GM19372 (cell line): Measurements from ENCODE around the gene RBM47.
"Not testable (repeated sequence)": the region's sequence is repeated elsewhere in the genome, so short reads cannot be mapped to it uniquely, and the experiment has no call there.

Experiments
- ATAC-seq: cut with Tn5 transposase; IDR thresholded peaks from one replicate; pipeline ENCODE4 v1.9.1; 2021; ENCODE audit warnings: mild to moderate bottlenecking, low read depth, moderate library complexity; ENCODE audit not compliant: unreplicated experiment

Gene RBM47

GRCh38 chr4:40421839-40422708, 207.6 kb downstream of the RBM47 start:
- ATAC-seq, result no peak

DNA sequence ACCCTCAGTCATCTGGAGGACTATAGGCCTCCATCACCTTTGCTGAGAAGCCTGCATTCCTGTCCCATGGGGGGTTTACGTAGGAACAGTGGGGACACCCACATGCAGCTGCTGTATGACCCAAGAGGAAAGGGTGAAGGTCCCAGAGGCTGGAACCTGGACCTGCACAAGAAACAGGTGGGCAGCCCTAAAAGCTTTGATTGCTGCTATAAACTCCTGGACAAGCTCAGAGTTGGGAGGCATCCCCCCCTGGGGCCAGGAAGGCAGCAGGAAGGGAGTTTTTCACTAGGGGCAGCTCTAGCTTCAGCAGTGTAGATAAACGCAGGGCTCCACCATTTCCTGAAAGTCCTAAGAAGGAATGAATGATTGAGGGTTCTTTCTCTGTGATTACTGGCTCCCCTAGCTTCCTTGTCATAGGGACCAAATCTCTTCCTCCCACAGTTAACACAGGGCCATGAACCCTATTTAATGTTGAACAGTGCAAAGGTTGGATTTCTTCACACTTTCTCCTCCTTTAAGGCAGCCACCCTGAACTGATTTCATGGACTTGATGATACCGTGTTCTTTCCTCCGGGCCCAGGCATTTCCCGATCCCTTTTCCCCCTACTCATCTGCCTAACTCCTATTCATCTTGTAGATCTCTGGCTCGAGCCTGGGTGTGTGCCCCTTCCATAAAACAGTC, 210.3 kb downstream of the RBM47 start:
- ATAC-seq, result no peak

DNA sequence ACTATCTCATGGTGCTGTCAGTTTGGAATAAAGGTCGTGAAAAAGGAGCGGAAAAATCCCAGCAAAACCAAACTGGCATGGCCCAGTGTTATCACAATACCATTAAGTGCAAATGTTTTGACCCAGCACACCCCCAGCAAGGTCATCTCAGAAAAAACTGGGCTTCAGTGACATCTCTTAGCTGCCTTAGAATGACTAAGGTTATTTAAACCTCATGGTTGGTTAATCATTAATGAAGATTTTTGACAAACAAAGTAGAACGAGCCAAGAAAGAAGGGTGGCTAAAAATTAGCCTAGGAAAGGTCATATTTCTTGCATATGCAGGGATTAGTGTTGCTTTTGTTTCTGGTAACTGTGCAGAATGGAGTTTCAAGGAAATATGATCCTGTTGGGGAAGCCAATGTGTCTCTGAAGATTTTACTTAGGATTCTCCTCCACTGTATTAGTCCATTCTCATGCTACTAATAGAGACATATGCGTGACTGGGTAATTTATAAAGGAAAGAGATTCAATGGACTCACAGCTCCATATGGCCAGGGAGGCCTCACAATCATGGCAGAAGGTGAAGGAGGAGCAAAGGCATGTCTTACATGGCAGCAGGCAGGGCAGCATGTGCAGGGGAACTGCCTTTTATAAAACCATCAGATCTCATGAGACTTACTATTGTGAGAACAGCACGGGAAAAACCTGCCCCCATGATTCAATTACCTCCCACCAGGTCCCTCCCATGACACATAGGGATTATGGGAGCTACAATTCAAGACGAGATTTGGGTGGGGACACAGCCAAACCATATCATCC, 211.0 kb downstream of the RBM47 start:
- no peak for ATAC-seq

DNA sequence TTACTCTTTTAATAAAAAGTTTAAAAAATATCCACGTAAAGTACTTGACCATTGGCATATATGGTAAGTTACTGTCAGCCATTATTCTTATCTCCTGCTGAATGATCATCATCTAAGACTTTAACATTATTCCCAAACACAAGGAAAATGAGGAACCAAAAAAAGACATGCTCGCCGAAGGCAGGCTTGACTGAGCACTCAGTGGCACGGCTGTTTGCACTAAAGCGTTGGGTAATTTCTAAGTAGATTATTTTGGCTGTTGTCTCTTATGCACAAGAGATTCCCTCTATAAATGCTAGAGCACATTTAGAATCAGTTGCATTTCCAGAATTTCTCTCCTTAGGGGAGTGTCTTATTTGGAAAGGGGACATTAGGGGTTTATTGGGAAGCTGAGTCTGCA, 211.7 kb downstream of the RBM47 start:
- ATAC-seq, result no peak

DNA sequence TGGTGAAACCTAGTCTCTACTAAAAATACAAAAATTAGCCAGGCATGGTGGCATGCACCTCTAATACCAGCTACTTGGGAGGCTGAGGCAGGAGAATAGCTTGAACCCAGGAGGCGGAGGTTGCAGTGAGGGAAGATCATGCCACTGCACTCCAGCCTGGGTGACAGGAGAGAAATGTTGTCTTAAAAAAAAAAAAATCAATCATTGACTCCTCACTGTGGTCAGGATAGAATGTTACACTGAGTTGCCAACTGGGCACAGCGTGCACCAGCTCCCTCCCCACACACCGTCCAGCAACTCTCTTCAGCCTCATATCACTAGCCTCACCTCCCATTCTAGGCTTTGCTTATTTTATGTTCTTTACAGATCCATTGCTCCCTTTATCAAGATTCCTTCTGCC, 215.0 kb downstream of the RBM47 start:
- no peak for ATAC-seq

DNA sequence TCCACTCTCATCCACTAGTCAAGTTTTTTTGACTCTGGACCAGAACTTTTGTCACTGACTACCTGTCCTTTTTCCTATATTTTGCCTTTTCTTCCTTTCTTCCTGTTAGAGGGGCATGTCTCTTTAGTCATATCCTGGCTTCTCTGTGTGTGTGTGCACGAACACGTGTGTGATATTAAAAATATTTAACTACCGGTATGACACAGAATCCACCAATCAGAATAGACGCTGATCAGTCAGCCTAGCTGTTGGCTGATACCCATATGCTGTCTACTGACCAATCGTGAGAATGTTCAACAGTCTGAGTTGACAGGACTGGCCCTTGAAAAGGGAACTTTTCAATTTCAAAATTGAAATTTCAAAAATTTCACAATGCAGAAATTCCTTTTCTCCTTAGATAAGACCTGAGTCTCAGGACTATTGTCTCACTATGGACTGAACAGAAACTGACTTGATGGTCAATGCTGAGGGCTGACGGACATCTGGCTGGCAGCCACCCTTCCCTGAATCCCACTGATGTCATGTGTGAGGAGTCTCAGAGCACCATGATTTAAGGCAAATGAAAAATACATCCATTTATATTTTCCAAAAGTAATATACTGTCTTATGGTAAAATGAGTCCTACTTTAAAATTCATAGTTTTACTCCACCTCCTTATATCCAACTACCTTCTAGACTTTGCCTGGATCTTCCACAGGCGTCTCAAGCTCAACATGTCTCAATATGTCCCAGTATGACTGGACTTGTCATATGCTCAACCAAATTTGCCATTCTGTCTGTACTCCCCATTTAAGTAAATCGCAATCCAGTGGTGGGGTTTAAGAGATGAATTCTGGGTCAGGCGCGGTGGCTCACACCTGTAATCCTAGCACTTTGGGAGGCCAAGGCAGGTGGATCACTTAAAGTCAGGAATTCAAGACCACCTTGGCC, 216.5 kb downstream of the RBM47 start:
- ATAC-seq, result no peak

DNA sequence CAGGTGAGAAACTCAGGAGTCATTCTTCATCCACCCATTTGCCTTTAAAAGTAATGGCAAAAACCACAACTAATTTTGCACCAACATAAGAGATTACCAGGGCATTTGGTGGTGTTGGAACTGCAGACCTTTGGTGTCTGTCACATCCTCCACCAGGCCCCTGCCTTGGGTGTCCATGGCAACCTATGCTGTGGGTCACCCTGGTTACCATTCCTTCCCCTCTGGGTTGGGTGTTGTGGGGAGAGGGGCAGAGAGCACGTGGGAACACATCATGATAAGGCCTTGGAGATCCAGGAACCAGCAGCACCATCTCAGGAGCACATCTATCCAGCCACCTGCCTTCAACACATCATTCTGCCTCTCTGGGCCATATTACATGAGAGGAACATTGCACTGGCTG, 217.3 kb downstream of the RBM47 start:
- no peak for ATAC-seq

DNA sequence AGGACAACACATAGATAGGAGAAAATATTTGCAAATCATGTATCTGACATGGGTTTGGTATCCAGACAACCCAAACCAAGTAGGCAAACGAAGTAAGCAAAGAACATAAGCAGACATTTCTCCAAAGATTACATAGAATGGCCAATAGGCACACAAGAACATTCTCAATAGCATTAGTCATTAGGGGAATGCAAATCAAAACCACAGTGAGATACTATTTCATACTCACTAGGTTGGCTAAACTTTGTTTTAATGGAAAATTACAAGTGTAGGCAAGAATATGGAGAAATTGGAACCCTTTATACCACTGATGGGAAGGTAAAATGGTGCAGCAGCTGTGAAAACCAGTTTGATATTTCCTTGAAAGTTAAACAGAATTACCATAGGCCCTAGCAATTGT, 219.8 kb downstream of the RBM47 start:
- ATAC-seq, result no peak

DNA sequence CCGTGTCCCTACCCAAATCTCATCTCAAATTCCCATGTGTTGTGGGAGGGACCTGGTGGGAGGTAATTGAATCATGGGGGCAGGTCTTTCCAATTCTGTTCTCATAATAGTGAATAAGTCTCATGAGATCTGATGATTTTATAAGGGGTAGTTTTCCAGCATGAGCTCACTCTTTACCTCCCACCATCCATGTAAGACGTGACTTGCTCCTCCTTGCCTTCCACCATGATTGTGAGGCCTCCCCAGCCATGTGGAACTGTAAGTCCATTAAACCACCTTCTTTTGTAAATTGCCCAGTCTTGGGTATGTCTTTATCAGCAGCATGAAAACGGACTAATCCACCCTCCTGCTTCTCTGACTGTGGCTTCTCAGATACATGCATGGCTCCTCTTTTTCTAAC, 222.2 kb downstream of the RBM47 start:
- ATAC-seq, result not testable (repeated sequence)

GRCh38 chr4:40406340-40406739, 223.3 kb downstream of the RBM47 start:
- ATAC-seq, result no peak

DNA sequence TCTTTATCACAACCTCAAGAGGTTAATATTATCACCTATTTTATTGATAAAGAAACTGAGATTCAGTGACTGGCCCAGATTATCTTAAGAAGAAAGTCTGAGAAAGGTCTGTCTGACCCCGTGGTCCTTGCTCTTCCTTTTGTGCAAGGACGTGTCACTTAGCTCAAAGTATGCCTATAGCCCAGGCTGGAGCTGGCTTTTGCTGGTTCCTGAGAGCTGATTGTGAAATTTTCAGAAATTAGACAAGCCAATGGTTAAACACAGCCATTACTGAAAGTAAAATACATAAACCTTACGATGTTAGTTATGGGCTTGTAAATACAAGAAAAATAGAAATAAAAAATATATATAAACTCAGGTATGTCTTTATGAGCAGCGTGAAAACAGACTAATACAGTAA, 224.5 kb downstream of the RBM47 start:
- ATAC-seq, result no peak

GRCh38 chr4:40403081-40403480, 226.6 kb downstream of the RBM47 start:
- ATAC-seq, result no peak

DNA sequence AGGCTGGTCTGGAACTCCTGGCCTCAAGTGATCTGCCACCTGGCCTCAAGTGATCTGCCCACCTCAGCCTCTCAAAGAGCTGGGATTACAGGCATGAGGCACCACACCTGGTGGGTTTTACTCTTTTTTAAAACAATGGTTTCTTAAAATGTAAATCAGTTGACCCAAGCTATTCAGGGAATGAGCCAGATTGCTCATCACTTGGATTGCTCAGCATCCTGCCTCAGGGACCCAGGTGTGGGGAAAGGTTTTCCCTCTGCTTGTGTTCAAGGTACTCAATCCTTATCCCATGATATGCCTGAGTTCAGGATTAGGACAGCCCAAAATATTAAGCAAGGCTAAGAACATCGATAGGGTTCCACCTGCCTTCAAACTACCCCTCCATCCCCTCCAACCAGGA, 227.1 kb downstream of the RBM47 start:
- ATAC-seq, result no peak

GRCh38 chr4:40401631-40402030, 228.0 kb downstream of the RBM47 start:
- ATAC-seq, result no peak

DNA sequence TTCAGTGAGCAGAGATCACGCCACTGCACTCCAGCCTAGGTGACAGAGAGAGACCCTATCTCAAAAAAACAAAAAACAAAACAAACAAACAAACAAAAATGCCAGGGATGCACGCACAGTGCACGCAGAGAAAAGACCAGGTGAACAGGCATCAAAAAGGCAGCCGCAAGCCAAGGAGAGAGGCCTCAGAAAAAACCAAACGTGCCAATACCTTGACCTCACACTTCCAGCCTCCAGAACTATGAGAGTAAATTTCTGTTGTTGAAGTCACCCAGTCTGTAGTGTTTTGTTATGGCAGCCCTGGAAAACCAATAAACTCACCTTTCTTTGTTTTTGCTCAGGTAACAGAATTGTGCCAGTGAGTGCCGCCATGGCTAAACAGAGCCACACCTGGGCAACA, 228.6 kb downstream of the RBM47 start:
- ATAC-seq, result no peak

GRCh38 chr4:40399578-40399977, 230.1 kb downstream of the RBM47 start:
- no peak for ATAC-seq

- no peak for ATAC-seq
Observed at GRCh38 chr4:40395908-40396793, 233.5 kb downstream of the RBM47 start.

DNA sequence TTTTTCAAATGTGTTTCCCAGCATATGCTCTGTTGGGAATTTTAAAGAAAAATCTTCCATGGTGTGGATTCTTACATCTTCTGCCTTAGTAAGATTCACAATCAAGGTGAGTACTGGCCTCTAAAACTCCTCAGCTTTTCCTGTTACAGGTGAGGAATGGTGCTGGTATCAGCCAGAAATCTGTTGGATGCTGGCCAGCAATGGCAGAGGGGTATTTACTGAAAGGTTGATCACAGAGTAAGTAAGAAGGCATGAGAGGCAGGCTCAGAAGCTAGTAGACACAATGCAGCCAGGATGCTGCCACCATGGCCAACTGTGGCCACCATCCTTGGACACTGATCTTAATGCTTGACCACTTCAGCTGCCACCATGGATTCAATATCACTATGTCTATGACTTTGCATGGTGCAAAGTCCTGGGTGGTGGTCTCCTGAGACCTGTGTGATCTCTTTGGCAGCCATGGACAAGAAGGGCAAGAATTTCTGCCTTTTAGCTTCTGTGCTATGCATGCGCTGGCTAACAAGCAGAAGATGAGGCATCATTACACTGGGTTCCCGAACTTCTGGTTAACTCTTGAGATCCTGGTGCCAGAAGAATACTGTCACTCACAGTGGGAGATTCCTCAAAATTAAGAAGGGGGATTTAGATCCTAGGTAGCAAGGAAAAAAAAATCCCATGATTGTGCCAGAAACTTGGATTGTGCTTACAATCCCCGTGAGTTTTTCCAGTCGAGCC, 234.3 kb downstream of the RBM47 start:
- no peak for ATAC-seq

DNA sequence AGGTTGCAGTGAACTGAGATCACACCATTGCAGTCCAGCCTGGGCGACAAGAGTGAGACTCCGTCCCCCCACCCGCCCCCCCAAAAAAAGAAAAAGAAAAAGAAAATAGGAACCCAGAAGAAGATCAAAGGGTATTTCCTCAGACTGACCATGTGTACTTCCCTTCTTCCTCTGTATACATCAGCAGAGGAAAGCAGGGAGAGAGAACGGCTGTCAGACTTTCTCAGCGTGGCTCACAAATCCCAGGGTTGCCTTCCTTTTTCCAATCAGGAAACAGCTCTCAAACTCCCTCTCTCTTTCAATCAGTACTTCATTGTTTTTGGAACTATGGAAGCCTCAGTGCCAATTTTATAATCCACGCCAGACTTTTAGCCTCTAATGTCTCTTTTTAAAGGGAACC, 235.4 kb downstream of the RBM47 start:
- ATAC-seq, result no peak
